Central memory CD4-positive, alpha-beta T cell (primary cell): Measurements from ENCODE around the gene TSPEAR.

Source experiments
- DNase-seq: peaks from one replicate; pipeline ENCODE4 v3.0.0; 2022

Gene TSPEAR

DNA sequence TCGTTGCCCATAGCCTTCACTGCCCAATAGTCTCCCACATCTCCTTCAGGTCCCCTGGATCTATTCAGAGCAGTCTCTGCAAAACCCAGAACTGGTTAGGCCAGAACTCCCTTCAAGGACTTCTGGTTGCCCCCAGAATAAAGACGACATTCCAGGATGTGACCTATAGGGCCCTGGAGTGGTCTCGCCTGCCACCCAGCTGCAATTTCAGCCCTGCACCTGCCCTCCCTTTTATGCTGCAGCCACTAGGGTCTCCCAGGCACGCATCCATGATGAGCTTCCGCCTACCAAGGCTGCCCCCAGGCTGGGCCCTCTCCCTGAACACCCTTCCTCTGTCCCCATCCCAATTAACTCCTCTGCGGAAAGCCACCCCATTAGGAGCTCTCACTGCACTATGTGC lies 7.2 kb upstream of the TSPEAR start:
- no peak for DNase-seq

DNA sequence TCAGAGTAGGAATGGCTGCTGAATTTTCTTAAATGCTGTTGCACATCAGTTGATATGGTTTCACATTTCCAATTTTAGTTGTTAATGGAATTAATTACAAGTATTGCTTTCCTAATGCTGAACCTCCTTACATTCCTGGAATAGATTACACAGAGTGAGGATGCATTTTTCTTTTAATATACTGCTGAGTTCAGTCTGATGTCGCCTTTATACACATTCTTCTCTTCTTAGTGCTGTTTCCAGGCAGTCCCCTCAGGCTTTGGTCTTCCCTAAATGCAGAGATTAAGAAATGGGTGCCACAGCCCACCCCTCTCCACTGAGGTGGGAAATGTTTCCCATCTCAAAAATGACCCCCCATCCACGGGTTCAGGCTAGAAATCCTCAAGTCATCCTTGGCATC lies 6.7 kb upstream of the TSPEAR start:
- DNase-seq, result no peak

DNA sequence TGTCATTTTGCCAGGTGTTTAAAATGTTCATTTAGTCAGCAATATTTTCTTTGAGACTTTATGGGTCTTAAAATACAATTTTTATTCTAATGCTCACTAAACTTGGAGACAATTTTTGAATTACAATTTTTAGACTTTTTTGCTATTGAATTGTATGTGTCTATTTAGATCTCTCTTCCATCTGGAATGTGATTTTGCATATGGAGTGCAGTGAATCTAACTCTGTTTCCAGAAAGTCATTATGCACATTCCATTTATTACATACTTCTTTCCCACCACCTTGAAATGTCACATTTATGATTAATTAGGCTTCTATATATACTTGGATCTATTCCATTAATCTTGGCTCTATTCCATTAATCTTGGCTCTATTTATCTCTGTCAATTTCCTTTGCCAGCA lies 5.6 kb upstream of the TSPEAR start:
- no peak for DNase-seq

DNA sequence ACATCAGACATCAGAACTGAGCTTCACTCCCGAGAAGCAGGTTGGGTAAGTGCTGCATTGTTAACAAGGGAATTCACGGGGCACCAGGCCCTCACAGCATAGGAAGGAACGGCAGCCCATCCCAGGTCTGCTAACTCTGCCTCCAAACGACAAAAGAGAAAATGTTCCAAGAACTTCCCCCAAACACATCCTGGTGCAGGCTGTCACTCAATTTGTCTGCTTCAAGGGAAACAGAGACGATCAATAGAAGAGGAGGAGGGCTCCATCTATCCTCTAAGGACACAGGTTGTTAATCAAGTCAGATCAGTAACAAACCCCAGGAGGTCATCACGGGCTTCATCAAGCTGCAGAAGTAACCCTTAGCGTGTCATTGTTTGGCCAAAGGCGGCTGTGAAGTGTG lies 3.5 kb upstream of the TSPEAR start:
- DNase-seq, result no peak

DNA sequence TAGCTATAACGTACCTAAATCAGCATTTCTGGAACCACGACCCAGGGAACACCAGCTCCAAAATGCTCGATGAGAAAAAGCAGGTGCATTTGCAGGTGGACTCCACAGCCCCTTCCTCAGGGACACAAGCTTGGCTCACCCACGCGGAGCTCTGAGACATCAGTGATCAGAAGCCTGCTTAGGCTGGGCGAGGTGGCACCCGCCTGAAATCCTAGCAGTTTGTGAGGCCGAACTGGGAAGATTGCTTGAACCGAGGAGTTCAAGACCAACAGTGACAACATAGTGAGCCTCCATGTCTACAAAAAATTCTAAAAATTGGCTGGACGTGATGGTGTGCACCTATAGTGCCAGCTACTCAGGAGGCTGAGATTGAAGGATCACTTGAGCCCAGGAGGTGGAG lies 2.5 kb upstream of the TSPEAR start:
- no peak for DNase-seq

GRCh38 chr21:44713130-44713529 lies 1.8 kb upstream of the TSPEAR start:
- DNase-seq, result no peak

GRCh38 chr21:44712203-44713028 lies 1.0 kb upstream of the TSPEAR start:
- no peak for DNase-seq

DNA sequence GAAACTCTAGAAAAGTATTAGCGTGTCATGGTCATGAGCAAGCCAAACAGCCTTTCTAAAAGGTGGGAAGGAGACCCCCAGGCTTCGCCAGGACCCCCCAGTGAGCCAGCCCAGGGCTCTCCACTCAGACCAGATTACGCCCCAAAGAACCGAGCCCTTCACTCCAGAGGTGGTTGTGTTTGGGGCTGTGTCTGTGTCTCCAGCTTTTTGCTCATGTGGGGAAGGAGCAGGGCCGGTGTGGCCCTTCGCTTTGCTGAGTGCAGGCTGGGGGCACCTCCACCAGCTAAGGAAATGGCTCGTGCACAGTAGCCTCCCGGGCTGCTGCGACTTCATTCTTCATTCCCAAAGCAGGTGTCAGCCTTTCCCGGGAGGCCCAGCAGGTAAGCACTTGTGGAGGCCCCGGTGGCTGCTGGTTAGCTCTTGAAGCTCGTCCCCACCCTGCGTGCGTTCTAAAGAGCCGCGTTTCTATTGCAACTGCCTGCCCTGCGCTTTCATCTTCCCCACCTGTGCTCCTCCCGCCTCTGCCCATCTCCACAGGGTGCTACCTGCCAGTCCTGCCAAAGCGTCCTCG lies 531 bp downstream of the TSPEAR start:
- no peak for DNase-seq

DNA sequence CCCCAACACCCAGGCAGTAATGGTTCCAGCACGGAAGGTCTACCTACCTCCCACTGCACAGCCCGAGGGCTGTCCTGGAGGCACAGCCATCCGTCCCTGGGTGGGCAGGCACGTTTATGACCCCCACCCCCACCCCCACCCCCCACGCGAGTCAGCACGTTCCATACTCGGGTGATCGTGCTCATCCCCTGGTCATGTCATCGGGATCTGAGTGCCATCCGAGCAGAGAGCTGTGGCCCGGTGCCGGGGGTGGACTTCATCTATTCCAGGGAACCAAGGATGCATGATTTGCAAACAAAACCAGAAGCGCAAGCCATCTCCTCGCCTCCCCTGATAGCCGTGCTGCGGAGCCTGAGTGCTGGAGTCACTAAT lies 1.1 kb downstream of the TSPEAR start:
- DNase-seq, result no peak

DNA sequence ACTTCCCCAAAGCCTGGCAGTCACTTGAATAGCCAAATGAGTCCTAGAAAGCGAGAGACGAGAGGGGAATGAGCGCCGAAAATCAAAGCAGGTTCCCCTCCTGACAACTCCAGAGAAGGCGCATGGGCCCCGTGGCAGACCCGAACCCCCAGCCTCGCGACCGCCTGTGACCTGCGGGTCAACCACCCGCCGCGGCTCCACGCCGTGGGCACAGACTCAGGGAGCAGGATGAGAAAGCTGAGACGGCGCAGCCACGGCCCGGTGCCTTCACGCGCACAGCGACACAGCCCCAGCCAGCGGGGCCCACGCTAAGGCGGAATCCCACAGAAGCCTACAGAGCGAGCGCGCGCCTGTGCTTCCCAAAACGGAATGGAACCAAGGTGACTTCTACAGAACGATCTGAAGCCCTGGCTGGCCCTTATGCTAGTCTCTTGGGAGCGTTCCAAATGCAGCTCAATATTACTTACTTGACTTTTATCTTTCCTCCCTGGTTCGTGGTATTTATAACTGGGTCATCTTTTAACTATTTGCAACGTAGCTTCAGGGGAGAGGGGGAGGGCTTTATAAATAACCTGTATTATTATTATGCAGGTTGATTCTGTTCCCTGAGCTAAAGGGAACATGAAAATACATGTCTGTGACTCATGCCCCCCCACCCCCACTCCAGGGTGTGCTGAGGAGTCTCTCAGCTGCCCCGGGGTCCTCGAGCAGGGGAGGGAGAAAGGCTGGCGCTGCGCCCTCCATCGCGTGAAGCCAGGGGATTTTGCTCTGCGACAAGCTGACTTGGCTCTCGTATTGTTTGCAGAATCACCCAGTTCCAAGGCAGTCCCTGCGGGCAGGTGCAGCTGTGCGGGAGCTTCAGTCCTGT lies 1.7 kb downstream of the TSPEAR start:
- DNase-seq, result no peak

- DNase-seq, result no peak
Observed at GRCh38 chr21:44708866-44709425, 2.4 kb downstream of the TSPEAR start.

DNA sequence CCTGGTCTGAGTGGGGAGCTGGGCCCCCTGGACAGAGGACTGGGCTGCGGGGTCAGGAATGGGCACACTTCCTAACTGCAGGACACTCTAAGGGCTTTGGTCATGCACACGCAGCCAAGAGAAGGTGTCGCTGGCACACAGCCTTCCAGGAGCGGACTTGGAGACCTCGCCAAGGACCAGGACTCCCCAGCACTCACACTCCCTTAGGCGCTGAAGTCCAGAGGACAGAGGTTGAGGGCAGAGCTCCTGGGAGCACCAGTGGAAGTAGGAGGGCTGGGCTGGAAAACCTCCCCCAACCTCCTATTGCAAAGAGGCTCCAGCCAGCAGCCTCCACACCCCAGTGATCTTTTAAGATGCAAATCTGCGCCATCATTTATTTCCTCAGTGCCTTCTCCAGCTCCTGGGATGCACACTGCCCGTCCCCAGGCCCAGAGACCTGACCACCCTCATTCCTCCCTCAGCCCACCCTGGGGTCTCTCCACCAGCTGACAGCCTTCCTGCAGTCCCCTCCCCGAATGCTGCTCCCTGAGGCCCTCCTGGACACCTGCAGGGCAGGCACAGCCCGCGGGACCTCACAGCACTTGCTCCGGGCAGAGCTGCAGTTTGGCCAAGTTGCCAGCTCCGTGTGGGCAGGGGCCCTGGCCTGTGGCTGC lies 3.0 kb downstream of the TSPEAR start:
- no peak for DNase-seq

GRCh38 chr21:44706706-44707581 lies 4.4 kb downstream of the TSPEAR start:
- DNase-seq, result no peak

DNA sequence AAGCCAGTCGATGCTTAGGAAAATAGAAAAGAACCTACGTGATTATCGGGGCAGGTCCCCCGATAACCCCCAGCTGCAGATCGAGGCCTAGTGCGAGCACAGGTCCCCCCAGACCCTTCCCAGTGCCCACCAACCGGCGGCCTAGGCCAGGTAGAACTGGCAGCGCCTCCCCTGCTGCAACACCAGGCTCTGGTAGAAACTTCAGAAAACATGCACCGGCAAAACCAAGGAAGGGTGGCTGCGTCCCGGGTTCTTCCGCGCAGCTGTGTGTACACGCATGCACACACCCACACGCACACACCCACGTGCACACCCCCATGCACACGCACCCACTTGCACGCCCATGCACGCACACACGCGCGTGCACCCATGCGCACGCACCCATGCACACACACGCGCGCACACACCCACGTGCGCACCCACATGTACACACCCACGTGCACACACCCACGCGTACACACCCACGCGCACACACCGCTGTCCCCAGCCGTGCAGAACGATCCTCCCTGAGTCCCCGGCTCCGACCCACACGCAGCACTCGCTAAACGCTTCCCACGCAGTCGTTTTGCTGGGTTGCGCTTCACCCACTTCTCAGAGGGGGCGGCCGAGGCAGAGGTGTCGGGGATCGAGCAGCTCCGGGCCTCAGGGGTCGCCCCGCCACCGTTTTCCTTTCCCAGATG lies 5.2 kb downstream of the TSPEAR start:
- DNase-seq, result no peak

GRCh38 chr21:44704636-44705001 lies 6.8 kb downstream of the TSPEAR start:
- DNase-seq, result no peak

GRCh38 chr21:44703731-44704635 lies 7.4 kb downstream of the TSPEAR start:
- DNase-seq, result no peak

GRCh38 chr21:44702973-44703730 lies 8.2 kb downstream of the TSPEAR start:
- DNase-seq, result no peak

DNA sequence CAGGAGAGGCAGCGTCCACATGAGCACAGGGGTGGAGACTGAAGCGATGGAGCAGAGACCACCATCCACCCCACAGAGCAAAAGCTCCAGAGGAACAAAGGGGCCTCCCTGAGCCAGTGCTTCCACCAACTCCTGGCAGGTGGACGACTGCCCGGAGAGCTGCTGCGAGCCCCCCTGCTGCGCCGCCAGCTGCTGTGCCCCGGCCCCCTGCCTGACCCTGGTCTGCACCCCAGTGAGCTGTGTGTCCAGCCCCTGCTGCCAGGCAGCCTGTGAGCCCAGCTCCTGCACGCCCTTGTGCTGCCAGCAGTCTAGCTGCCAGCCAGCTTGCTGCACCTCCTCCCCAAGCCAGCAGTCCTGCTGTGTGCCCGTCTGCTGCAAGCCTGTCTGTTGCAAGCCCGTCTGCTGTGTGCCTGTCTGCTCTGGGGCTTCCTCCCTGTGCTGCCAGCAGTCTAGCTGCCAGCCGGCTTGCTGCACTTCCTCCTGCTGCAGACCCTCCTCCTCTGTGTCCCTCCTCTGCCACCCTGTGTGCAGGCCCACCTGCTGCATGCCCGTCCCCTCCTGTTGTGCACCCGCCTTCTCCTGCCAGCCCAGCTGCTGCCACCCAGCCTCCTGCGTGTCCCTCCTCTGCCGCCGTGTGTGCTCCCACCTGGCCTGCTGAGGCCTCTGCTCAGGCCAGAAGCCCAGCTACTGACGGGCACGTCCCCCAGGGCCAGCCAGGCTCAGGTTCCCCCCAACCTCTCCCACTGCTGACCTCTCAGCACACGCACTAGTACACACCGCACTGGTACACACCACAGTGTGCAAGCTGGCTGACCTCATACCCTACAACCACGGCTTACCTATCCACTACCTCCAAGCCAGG lies 9.0 kb downstream of the TSPEAR start:
- no peak for DNase-seq
